GM18867 (cell line): ENCODE results near the gene MPHOSPH10.
"Not testable (repeated sequence)": the region's sequence is repeated elsewhere in the genome, so short reads cannot be mapped to it uniquely, and the experiment has no call there.

Experiments
- ATAC-seq: cut with Tn5 transposase; IDR thresholded peaks from one replicate; pipeline ENCODE4 v1.9.1; 2021; ENCODE audit warnings: mild to moderate bottlenecking, moderate library complexity; ENCODE audit not compliant: unreplicated experiment

MPHOSPH10 gene

DNA sequence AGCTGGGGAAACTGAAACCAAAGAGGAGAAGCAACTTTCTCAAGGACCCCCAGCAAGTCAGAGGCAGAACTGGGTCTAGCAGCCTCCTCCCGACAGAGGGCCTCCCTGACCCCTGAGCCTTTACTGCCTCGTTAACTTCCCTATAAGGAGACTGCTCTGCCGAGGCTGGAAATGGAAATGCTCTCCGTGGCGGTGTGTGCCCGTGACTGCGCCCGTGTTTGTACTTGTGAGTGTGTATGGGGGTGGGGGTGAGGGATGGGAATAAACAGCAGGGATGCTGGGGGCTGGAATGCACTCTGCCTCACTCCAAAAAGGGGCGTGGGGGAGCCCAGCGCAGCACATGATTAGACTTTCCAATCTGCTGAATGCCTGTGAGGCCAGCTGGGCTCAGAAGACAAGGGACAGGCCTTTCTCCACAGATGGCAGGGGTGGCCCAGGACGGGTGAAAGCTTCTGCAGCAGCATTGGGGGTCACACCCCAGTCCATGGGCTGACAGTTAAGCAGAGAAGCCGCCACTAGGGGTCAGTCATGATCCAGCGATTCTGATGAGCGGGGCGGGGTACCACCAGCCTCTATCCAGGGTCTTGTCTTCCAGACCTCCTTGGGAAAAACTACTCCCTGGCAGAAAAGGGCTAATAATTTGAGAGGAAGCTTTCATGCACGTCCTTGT lies 26.8 kb downstream of the MPHOSPH10 start:
- peak; percentile 72 for ATAC-seq

DNA sequence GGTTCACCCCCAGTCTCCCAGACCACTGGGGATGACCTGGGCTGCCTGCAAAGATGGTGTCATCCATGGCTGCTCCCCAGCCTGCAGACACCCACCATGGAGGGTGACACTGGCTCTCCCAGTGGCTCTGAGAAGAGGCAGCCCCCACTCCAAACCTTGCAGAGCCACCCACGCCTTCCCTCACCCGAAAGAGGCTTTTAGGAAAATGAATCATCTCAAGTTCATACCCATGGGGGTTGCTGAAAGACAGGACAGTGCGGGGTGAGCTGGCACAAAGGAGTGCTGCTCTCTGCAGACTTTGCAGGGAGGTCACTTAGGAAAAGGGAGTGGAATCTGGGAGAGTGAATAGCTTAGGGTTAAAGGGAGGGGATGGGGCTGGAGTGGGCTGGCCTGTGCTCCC lies 36.4 kb downstream of the MPHOSPH10 start:
- no peak for ATAC-seq

DNA sequence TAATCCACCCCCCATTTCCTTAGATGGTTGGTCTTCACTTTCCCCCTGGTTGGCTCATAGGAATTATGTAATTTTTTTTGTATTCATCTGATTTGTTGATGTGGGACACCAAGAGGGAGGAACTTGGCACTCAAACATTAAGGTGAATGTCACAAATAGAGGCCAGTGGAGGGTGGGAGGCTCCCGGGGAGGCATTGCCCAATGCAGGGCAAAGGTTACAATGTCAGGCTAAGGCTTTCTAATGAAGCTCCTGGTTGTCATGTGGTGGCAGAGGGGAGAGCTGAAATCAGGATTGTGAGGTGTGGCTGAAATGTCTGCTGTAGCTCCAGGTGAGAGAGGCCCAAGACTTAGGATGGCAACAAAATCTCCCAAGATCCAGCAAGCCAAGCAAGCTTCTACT lies 42.7 kb downstream of the MPHOSPH10 start:
- no peak for ATAC-seq

DNA sequence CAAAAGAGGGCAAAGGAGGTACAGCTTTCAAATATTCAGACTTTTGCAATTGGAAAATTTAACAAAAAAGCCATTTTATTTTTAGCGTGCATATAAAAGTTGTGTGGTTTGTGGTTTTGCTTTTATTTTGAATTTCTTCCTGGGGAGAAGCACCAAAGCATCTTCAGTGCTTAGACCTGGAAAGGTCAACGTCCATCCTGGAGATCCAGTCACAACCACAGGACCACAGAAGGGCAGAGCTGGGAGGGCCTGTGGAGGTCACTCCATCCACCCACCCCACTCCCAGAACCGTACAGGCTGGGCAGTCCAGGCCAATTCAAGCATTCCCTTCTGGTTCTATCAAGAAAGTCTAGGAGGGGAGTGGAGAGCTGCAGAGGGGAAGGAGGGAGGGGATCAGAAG lies 43.8 kb downstream of the MPHOSPH10 start:
- ATAC-seq, result no peak

DNA sequence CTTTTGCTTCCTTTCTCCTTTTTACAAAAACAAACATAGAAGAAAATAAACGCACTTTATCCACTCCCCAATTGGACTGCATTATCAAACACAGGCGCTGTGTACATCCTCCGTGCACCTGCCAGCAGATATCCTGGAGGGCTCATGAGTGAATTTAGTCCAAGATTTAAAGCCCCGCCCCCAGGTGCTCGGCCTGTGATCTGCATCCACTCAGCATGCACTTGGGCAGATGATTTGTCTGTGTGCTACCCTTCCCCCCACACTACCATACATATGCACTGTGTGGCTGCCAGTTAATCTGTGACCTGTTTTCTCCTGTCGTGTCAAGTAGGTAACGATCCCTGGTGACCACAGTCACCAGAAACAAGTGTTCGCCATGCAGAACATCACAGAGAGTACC lies 48.4 kb downstream of the MPHOSPH10 start:
- not testable (repeated sequence) for ATAC-seq

DNA sequence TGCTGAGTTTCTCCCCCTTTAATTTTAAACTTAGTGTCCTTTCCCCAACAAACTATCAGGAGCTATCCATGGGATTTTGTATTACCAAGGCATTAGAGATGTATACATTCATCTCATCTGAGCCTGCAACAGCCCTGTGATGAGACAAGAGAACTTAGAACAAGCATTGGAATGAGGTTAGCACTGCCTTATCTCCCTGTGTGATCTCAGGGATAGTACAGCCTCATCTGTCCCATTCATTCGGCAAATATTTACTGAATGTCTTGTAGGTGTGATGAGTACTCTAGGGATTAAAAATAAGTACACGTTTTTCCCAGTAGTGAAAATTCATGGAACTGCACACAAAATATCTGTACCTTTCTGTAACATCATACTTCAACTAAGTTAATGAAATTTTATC lies 50.9 kb downstream of the MPHOSPH10 start:
- ATAC-seq, result no peak

DNA sequence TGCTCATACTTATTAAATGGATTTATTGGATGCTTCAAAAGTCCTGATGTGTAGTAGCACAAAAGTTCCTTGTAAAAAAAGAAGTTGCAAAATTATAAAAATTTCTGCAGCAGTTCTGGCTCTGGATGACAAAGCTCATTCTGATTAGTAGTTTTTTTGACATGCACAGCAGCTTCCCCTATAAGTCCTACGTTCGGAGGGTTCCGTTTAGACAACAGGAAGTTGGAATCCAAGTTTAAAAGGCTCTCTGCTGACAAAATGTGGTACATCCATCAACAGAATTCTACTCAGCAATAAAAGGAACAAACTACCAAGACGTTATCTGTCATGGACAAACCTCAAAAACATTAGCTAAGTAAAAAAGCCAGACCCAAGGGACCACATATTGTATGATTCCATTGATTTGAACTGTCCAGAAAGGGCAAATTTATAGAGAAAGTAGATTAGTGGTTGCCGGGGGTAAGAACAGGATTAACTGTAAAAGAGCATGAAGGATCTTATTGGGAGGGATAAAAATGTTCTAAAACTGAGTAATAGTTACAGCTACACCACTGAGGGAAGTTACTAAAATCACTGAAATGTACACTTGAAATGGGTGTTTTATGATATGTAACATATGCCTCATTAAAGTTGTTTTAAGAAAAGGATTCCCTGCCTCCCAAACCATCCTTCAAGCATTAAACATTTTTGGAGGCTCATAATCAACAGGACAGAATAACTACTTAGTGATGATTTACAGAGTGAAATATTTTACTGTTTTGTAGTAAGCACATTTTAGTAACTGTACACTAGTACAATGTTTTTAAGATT lies 53.1 kb downstream of the MPHOSPH10 start:
- ATAC-seq, result not testable (repeated sequence)

DNA sequence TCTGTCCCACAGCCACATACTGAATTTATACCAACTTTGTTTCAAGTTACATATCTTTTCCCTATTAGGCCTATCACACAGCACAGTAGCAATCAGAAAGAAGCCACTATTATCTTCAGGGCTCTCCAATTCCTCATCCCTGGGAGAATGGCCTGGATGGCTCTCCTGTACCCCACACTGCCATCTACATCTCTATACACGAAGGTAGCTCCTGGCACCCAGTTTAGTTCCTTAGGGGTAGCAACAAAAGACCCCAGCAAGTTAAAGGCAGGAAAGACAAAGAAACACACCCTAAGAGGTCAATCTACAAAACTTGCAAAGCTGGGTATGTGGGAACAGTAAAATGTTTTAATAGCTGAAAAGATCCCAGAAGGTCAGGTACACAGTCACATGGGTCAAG lies 56.5 kb downstream of the MPHOSPH10 start:
- no peak for ATAC-seq

DNA sequence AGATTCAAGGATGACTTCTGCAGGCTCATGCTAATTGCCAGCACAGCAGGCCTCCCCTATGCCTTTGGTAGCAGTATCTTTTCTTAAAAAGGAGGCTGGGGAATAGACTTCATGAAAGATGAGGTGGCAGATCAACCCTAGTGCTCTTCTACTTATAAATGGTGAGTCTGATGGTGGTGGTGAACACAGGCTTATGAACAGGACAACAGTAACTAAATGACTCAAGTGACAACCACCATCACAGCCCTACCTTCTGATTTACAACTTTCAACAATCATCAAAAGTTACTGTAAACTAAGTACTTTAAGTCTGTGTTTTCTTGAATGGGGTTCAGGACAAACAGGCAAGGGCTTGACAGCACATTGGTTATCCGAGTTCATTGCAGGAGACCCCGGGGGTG lies 57.2 kb downstream of the MPHOSPH10 start:
- no peak for ATAC-seq

DNA sequence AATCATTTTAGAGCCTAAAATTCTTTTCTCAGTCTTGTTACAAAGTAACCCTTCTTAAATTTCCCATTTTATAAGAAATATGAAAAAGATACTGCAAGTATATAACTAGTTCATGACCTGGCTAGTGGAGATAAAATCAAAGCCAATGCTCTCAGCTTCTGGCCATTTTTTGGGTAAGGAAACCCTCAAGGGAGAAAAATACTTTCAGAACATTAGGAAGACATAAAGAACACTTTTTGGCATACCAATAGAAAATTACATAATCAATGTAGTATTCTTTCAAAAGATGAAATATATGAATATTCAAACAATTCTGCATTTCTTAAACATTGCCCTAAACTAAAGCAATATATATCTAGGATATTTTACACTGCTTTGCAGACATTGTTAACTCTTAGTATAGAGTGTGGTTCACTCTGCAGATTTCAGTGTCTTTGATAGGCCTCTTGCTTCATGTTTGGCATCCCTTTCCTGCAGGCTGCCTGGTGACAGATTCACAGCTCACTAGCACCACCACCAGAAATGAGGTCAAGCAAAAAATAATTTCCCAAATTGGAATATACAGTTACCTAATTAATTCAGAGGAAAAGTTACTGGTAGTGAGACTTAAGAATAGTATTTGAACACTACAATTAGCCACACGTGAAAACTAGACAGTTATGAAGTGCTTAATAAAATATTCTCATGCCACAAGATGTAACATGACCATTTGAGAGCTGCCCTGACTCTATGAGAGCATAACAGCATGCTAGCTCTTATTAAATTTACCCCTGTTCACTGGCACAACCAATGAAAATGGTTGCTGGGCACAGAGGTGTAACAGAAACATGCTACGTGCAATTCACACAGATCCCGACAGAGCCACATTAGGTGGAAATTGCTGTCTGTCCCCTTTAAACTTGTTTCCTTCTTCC lies 60.5 kb downstream of the MPHOSPH10 start:
- no peak for ATAC-seq

DNA sequence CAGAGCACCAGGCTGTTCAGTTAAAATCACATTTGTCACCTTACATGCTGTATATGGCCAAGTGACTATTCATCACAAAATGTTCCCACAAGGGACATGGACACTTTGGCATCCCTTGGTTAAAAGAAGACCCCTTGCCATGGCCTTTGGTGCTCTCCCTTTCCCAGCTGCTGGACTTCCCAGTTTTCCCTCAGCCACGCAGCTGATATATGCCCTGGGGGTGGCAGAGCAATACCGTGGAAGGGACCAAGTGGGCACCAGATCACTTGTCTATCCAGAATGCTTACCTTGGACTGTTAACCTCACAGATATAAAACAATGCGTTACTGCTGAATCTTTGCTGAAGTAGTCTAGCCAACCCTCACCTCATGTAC lies 61.1 kb downstream of the MPHOSPH10 start:
- no peak for ATAC-seq
